B cell (primary cell): Measurements from ENCODE around the gene DCP1A. TPM values are rescaled to one million over a fixed set of nuclear protein-coding genes. Genes with fewer than 3 reads are reported as not detected.
"Not testable (repeated sequence)": the region's sequence is repeated elsewhere in the genome, so short reads cannot be mapped to it uniquely, and the experiment has no call there.

Experiments used
- ATAC-seq: fragments of 200-7000 bp; cut with Tn5 transposase; one replicate; pipeline ENCODE4 v1.10.0; 2021; ENCODE audit warnings: low read depth, mild to moderate bottlenecking, moderate number of reproducible peaks, moderate library complexity
- CTCF ChIA-PET: fragments of 350-600 bp; sonication (Branson Sonifier 250); formaldehyde crosslinking; loops from one replicate; lab custom pipeline; 2021; ENCODE audit warnings: antibody characterized with exemption, inconsistent platforms; lab: Charles Lee
- POLR2A ChIA-PET: fragments of 350-600 bp; sonication (Branson Sonifier 250); formaldehyde crosslinking; loops from one replicate; lab custom pipeline; 2021; ENCODE audit warnings: antibody characterized with exemption; lab: Charles Lee
- DNase-seq: peaks from one replicate; pipeline ENCODE4 v3.0.0; 2013
- H2AFZ ChIP-seq: 2 replicates; pipeline ENCODE4 v1.6.1; 2012; ENCODE audit warnings: mild to moderate bottlenecking, low read depth, low read length; ENCODE audit not compliant: insufficient read depth, poor library complexity, severe bottlenecking
- H3K27ac ChIP-seq, 2 donors: 1 replicate in 1 of 2; 2 replicates in 1 of 2; pipeline ENCODE4 v1.5.1; 2012 to 2013; ENCODE audit warnings: low read length in 2 of 2, mild to moderate bottlenecking in 2 of 2, moderate library complexity in 1 of 2
- H3K27me3 ChIP-seq, 4 experiments: fragments of 200-600 bp in 1 of 4; sonication (generic) in 1 of 4; replicated peaks in 1 of 4; 1 replicate in 2 of 4; 2 replicates in 2 of 4; pipeline versions ENCODE4 v1.6.1 to v1.7.0; 2013 to 2016; ENCODE audit warnings: low read length in 3 of 4, mild to moderate bottlenecking in 2 of 4, mixed read lengths in 1 of 4, moderate library complexity in 1 of 4; ENCODE audit not compliant: insufficient read depth in 4 of 4, control insufficient read depth in 3 of 4; ENCODE audit errors: control extremely low read depth in 1 of 4
- H3K36me3 ChIP-seq, 2 experiments: replicated peaks in 1 of 2; 1 replicate in 1 of 2; 2 replicates in 1 of 2; pipeline versions ENCODE4 v1.6.1 to v1.7.1; 2013; ENCODE audit warnings: low read length in 1 of 2; ENCODE audit not compliant: insufficient read depth in 2 of 2, control insufficient read depth in 1 of 2; ENCODE audit errors: control extremely low read depth in 1 of 2, extremely low read depth in 1 of 2
- H3K4me1 ChIP-seq, 2 donors: fragments of 200-600 bp in 1 of 2; sonication (generic) in 1 of 2; 1 replicate in 1 of 2; 2 replicates in 1 of 2; pipeline versions ENCODE4 v1.5.1 to v1.6.1; 2013 to 2017; ENCODE audit warnings: low read length in 2 of 2; ENCODE audit not compliant: control insufficient read depth in 2 of 2, insufficient read depth in 2 of 2
- H3K4me2 ChIP-seq: replicated peaks from 2 replicates; pipeline ENCODE3; 2012; ENCODE audit warnings: mild to moderate bottlenecking, low read depth, low read length; ENCODE audit not compliant: poor library complexity, severe bottlenecking
- H3K4me3 ChIP-seq, 5 experiments: fragments of 200-600 bp in 1 of 5; sonication (generic) in 1 of 5; 1 replicate in 3 of 5; 2 replicates in 2 of 5; pipeline versions ENCODE4 v1.5.1 to v1.7.0; 2011 to 2016; ENCODE audit warnings: low read length in 4 of 5, mild to moderate bottlenecking in 4 of 5, low read depth in 2 of 5, control low read depth in 1 of 5, moderate library complexity in 1 of 5; ENCODE audit not compliant: insufficient read depth in 1 of 5; ENCODE audit errors: control extremely low read depth in 1 of 5, extremely low read depth in 1 of 5
- H3K79me2 ChIP-seq: fragments of 200-600 bp; sonication (generic); one replicate; pipeline ENCODE4 v1.6.0; 2016; ENCODE audit warnings: low read length; ENCODE audit not compliant: control insufficient read depth, insufficient read depth
- H3K9ac ChIP-seq: fragments of 200-600 bp; sonication (generic); 2 replicates; pipeline ENCODE4 v1.6.1; 2017; ENCODE audit warnings: mild to moderate bottlenecking, low read length, moderate library complexity
- H3K9me3 ChIP-seq, 3 donors: one replicate each; pipeline versions ENCODE4 v1.6.1 to v1.7.1; 2013; ENCODE audit warnings: low read length in 2 of 3; ENCODE audit not compliant: control insufficient read depth in 2 of 3, insufficient read depth in 1 of 3; ENCODE audit errors: control extremely low read depth in 1 of 3
- H4K20me1 ChIP-seq: 2 replicates; pipeline ENCODE4 v1.6.0; 2012; ENCODE audit warnings: mild to moderate bottlenecking, low read length; ENCODE audit not compliant: insufficient read depth, control insufficient read depth, poor library complexity, severe bottlenecking
- H3K27ac Mint-ChIP-seq: one replicate; pipeline ENCODE4 v1.8.0; 2021; ENCODE audit warnings: mixed read lengths
- H3K27me3 Mint-ChIP-seq: one replicate; pipeline ENCODE4 v1.8.0; 2021; ENCODE audit warnings: mixed read lengths
- H3K4me1 Mint-ChIP-seq: one replicate; pipeline ENCODE4 v1.8.0; 2021; ENCODE audit warnings: mixed read lengths
- H3K4me3 Mint-ChIP-seq: one replicate; pipeline ENCODE4 v1.8.0; 2021; ENCODE audit warnings: mixed read lengths
- H3K9me3 Mint-ChIP-seq: one replicate; pipeline ENCODE4 v1.8.0; 2022; ENCODE audit warnings: mixed read lengths; ENCODE audit not compliant: insufficient read depth
- CTCF ChIP-seq: fragments of 200-600 bp; IDR thresholded peaks from one replicate; pipeline ENCODE4 v1.8.0; 2022; ENCODE audit warnings: antibody characterized with exemption, mild to moderate bottlenecking
- EZH2 ChIP-seq: IDR thresholded peaks from 2 replicates; pipeline ENCODE4 v1.6.1; 2012; ENCODE audit warnings: borderline replicate concordance, low read depth, mild to moderate bottlenecking, moderate library complexity, low read length; ENCODE audit not compliant: insufficient read depth, poor library complexity, severe bottlenecking
- WGBS: methylation state at CpG from one replicate; pipeline ENCODE4 v1.1.5; 2013; ENCODE audit warnings: missing lambda C conversion rate; ENCODE audit not compliant: insufficient coverage; 5-methylcytosine and 5-hydroxymethylcytosine counted together
- intact Hi-C: fragments of 100-400 bp; cut with micrococcal nuclease; formaldehyde crosslinking; loops from one replicate; pipeline ENCODE4 v1.10.0; 2022
- polyA plus RNA-seq: library from polyadenylated mRNA; depleted of rRNA; stranded (reverse); fragments of >200 nt; gene quantifications from 2 replicates; pipeline ENCODE4 v1.2.3, GENCODE V29; 2012
- total RNA-seq, 2 donors: library from RNA; stranded (reverse); fragments of 120-200 nt in 1 of 2; gene quantifications; 1 replicate in 1 of 2; 2 replicates in 1 of 2; pipeline versions ENCODE4 v1.2.3 to v1.2.4, GENCODE V29; 2013 to 2022

Gene DCP1A
- total and polyA plus RNA-seq, 2 donors (not counting 1 experiment from before 2014, with no cell fraction given): 16.6 to 44.6 TPM

GRCh38 chr3:53375019-53375418 lies 27.7 kb upstream of the DCP1A start:
- no peak overlapping the region for H3K9ac ChIP-seq
- H2AFZ ChIP-seq: no peak overlapping the region
- peaks cover 0 to 9% (median 0%) of the 10 kb centered on the region in 4 experiments for H3K27me3 ChIP-seq
- Mint-ChIP-seq H3K9me3 (no peaks in the 10 kb centered on the region), H3K27ac (no peak overlapping the region), H3K4me1 (no peaks in the 10 kb centered on the region), H3K4me3 (no peak overlapping the region), H3K27me3 (peaks cover 36% of the 10 kb centered on the region)
- H3K4me1 ChIP-seq: no peaks in the 10 kb centered on the region
- H3K36me3 ChIP-seq: no peaks in the 10 kb centered on the region
- H4K20me1 ChIP-seq: no peaks in the 10 kb centered on the region
- ATAC-seq (no peak), DNase-seq (peak; percentile 59)
- H3K27ac ChIP-seq: no peak overlapping the region
- intact Hi-C loops: no loop called here
- no peak overlapping the region for H3K4me3 ChIP-seq
- no peaks in the 10 kb centered on the region for H3K9me3 ChIP-seq
- no peak overlapping the region for H3K4me2 ChIP-seq
- CTCF ChIA-PET: interaction anchor here (1.0 to 3.7 kb wide), 4 partner anchors 329 to 336 kb away, joined by 3 to 16 read pairs (median 4); no protein-coding TSS in a partner anchor
- 58% methylated on average over 6 of the region's 8 CpGs for WGBS
- TF ChIP-seq EZH2 (no peak), CTCF (peak; percentile 78)
- POLR2A ChIA-PET: no interaction called here
- H3K79me2 ChIP-seq: no peaks in the 10 kb centered on the region

- H3K4me1 Mint-ChIP-seq, H3K27ac Mint-ChIP-seq, H3K79me2 ChIP-seq, H3K4me3 ChIP-seq, H3K4me1 ChIP-seq, H3K4me3 Mint-ChIP-seq, H3K36me3 ChIP-seq, H3K9me3 ChIP-seq, H4K20me1 ChIP-seq, CTCF ChIA-PET, H2AFZ ChIP-seq, H3K27me3 ChIP-seq, H3K27ac ChIP-seq, H3K9me3 Mint-ChIP-seq, H3K9ac ChIP-seq, POLR2A ChIA-PET, H3K4me2 ChIP-seq, DNase-seq, intact Hi-C loops, ATAC-seq: not testable (repeated sequence)
- H3K27me3 Mint-ChIP-seq: peaks cover 27% of the 10 kb centered on the region
- WGBS: no CpG with 5 or more reads among the region's 17 CpGs
These were observed 23.4 kb upstream of the DCP1A start for GRCh38 chr3:53370719-53371118.
